HG03469 (cell line): ENCODE results near the gene CWF19L1.
"Not testable (repeated sequence)": the region's sequence is repeated elsewhere in the genome, so short reads cannot be mapped to it uniquely, and the experiment has no call there.

Experiments used
- ATAC-seq: cut with Tn5 transposase; IDR thresholded peaks from one replicate; pipeline ENCODE4 v1.9.1; 2021; ENCODE audit warnings: mild to moderate bottlenecking, moderate library complexity, moderate number of reproducible peaks; ENCODE audit not compliant: unreplicated experiment

CWF19L1 gene

GRCh38 chr10:100267239-100268104 is at the start of gene CWF19L1:
TSS of gene CWF19L1 (minus strand) at chr10:100267638. CDS start at chr10:100267593, 45 bp downstream.
- ATAC-seq = no peak

DNA sequence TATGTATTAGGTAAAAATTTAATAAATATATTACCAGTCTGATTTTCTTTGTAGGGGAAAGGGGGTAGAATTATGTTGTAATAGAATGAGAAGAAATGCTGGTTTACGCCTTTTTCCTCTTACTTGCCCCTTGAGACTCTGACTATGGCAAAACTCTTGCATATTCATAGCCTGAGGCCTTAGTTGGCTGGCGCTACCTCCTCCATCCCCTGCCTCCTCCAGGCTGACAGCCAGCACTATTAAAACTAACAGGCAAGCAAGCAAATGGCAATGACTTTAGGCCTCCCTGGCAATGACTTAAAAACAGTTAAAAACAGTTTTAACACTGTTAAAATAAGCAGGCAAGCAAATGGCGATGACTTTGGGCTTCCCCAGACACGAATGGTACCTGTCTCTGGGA is 48.2 kb upstream of the CWF19L1 start:
- ATAC-seq = no peak

GRCh38 chr10:100311298-100311697 is 43.9 kb upstream of the CWF19L1 start:
- no peak for ATAC-seq

DNA sequence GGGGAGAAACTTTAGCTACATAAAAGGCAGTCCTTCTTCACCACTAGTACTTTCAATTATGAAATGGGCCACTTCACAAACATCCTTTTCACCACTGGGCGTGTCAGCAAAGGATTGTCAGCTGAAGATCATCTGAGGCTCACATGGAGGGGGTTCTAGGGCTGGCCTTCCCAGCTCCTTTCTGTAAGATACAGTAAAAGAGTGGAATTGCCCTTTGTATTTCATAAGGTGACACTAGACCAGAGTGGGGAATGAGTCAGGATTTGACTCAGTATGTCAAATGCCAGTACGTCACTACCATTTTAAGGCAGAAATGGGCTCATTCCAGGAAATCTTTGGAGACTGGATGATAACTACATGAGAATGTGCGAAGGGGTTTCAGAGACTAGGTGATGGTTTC is 40.2 kb upstream of the CWF19L1 start:
- ATAC-seq = no peak

DNA sequence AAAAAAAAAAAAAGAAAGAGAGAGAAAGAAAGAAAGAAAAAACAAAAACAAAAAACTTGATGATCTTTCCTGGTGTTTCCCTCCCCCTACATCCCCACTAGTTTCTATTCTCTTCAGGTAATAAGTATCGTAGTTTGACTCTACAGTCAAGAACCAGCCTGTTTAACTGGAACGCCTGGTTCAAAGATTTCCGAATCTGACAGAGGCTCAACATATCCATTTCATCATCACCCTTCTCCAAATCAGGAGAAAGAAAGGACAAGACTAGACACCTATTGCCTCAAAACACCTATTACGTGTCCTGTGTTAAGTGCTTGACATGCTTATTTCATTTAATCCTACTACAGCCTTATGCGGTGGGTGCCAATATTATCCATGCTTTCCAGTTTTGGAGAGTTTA is 39.4 kb upstream of the CWF19L1 start:
- no peak for ATAC-seq

GRCh38 chr10:100304414-100304813 is 37.0 kb upstream of the CWF19L1 start:
- ATAC-seq = no peak

GRCh38 chr10:100303724-100304319 is 36.4 kb upstream of the CWF19L1 start:
- no peak for ATAC-seq

GRCh38 chr10:100301123-100301522 is 33.7 kb upstream of the CWF19L1 start:
- not testable (repeated sequence) for ATAC-seq

DNA sequence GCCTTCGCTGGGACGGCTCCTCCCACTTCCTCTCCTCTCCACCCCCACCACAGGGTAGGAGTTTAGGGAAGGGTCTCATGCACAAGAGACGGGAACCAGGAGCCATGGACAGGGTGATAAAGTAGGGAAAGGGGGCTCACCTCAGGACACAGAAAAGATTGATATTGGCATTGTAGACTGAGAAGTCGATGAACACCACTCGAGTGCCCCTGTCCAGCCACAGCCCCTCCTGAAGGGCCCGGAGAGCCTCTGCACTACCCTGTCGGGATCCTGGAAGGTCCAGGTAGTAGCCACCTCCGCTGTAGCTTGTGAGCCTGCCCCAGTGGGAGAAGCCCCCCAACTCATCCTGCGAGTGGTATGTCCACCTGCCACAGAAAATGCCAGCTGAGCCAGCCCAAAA is 29.8 kb upstream of the CWF19L1 start:
- ATAC-seq = no peak

DNA sequence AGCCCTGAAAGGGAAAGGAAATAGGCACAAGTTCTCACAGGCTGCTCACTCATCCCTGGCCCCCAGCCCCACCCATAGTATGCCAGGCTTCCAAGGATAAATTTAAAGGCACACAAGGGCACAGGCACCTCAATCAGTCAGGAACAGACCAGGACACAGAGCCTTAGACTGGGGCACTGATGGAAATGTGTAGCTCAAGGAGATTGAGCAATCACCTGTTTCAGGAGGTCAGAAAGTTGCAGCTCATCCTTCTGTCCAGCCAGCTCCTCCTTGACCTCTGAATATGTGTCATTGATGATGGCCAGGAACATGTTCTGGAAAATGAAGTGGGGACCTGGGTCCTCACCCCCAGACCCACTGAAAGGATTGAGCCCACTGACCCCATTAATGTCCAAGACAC is 25.6 kb upstream of the CWF19L1 start:
- ATAC-seq = no peak

DNA sequence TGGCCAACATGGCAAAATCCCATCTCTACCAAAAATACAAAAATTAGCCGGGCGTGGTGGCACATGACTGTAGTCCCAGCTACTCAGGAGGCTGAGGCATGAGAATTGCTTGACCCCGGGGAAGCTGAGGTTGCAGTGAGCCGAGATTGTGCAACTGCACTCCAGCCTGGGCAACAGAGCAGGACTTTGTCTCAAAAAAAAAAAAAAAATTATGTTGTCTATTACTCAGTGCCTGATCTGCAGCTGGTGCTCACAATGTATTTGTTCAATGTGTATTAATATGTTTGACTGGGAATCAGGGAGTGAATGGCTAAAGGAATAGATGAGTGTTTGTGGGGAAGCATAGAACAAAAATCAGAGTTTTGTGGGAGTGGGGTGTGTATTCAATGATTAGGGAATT is 24.9 kb upstream of the CWF19L1 start:
- ATAC-seq = not testable (repeated sequence)

DNA sequence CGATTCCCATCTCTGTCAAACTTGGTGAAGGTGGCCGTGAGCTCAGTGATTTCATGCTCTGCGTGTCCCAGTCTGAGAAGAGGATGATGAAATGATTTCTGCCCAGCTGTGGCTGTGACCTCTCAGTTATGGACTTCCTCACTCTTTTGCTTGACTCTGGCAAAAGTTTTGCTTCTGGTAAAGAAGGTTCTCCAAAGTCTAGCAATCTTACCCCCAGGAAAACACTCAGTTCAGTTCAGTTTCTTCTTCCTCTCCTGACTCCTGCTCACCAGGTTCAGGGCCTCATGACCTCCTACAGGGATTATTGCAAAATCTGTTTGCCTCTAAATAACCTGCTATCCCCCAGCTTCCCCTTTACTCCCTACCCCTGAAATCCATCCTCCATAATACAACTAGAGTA is 23.9 kb upstream of the CWF19L1 start:
- no peak for ATAC-seq

DNA sequence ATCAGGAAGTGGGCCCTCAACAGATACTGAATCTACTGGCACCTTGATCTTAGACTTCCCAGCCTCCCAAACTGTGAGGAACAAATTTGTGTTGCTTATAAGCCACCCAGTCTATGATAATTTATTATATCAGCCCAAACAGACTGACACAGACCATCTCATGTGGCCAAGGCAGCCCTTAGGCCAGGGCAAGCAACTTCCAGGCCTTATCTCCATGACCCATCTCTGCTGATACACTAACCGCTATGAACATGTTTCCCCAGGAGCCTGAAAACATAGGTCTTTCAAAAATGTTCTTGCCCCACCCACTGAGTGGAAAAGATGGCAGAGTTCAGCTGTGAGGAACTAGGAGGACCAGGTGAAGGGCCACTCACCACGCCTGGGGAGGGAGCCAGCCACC is 22.2 kb upstream of the CWF19L1 start:
- no peak for ATAC-seq

DNA sequence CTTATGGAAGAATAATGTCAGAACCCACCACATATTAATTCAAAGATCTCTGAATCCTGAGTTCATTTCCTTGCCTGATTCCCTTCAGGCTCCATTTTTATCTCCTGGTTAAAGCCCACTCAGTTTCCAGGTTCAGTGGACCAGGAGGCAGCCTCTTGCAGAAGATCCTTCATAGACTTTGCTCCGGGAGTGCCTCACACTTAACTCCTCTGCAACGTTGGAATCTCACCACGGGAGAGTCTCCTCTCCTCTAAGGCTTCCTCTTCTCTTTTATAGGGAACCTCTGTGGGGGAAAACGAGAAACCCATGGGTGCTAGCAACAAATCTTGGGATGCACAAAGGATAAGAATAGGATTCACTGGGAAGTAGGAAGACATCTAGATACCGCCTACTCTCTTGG is 20.8 kb upstream of the CWF19L1 start:
- no peak for ATAC-seq

DNA sequence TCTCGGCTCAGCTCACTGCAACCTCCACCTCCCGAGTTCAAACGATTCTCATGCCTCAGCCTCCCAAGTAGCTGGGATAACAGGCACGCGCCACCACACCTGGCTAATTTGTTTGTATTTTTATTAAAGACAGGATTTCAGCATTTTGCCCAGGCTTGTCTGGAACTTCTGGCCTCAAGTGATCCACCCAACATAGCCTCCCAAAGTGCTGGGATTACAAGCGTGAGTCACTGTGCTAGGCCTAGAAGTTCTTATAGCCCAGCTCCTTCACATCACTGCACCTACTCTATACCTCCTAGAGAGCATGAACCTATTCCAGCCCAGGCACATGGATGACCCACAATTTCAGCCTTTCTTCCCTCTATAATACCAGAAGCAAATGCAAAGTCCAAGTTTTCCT is 20.3 kb upstream of the CWF19L1 start:
- no peak for ATAC-seq

DNA sequence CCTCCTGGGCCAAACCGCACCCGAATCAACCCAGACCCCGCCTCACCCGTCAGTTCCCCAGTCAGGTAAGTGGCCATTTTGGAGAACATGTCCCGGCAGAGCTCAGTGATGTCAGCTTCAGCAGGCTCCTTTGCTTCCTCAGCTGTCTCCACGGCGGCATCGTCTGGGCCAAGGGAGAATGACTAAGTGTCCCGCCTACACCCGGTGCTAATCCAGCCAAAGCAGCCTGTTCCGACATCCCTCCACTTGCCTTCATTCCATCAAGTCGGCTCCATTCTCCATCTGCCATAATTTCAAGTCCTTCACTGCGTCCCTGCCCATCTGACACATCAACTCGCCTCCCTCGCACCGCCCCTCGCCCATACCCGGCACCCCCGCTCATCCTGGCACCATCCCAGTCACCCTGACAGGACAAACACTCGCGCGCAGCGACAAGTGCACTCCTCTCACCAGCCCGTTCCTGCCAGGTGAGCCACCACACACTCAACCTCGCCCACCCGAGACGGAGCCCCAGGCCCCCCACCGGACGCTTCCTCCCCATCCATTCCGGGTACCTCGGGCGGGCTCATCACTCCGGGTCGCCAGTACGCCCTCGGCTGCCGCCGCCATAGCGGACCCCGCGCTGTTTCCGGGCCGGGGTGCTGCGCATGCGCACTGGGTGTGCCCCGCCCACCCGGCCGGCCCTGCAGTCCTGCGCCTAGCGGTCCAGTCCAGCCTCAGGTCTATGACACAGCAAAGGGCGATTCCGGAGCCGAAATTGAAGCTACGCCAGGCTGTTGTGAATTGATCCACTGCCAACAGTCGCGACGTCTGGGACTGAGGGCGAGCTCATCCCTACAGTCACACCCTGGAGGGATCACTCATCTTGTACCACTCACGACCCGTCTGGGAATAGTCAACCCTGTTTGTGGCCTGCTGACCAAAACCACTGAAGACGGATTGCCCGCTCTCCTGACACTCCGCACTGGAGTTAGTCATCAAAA is 18.9 kb upstream of the CWF19L1 start, which contains the start of gene BLOC1S2:
Gene BLOC1S2, minus strand, starts transcription at position 630 of the 983 bp plus-strand sequence. Its CDS starts 21 bp downstream, at position 609.
- peak; percentile 64 for ATAC-seq

- ATAC-seq = not testable (repeated sequence)
Measured at GRCh38 chr10:100285326-100285725, 17.9 kb upstream of the CWF19L1 start.

DNA sequence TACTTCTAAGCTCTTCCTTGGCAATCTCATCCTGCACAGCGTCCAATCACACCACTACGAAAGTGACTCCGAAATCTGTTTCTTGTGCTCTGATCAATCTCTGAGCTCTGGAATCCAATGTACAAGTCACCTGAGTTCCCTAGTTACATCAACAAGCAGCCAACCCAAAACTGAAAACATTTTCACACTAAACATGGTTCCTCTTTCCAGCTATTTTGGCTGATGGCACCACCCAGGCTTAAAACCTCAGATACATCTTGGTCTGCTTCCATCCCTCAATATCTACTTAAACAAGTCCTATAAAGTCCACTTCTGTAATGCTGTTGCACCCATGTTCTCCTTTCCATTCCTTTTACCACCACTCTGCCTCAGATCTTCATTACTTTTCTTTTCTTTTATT is 15.5 kb upstream of the CWF19L1 start:
- ATAC-seq = no peak

DNA sequence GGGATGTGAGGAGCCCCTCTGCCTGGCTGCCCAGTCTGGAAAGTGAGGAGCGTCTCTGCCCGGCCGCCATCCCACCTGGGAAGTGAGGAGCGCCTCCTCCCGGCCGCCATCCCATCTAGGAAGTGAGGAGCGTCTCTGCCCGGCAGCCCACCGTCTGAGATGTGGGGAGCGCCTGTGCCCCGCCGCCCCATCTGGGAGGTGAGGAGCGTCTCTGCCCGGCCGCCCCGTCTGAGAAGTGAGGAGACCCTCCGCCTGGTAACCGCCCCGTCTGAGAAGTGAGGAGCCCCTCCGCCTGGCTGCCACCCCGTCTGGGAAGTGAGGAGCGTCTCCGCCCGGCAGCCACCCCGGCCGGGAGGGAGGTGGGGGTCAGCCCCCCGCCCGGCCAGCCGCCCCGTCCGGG is 9.5 kb upstream of the CWF19L1 start:
- ATAC-seq = not testable (repeated sequence)

DNA sequence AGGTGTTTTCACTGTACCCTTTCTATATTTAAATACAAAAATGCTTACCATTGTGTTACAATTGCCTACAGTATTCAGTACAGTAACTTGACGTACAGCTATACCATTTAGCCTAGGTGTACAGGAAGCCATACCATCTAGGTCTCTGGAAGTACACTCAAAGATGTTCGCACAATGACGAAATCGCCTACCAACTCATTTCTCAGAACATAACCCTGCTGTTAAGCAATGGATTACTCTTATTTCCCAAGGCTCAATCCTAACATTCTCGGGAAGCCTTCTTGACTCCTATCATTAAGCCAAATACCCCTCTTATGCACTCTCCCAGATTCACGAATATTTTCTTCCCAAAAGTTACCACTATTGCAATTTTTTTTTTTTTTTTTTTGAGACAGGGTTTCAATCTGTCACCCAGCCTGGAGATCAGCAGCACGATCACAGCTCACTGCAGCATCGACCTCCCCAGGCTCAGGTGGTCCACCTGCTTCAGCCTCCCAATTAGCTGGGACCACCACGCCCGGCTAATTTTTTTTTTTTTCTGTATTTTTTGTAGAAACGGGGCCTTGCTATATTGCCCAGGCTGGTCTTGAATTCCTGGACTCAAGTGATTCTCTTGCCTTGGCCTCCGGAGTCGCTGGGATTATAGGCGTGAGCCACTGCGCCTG is 1.5 kb downstream of the CWF19L1 start:
- no peak for ATAC-seq

DNA sequence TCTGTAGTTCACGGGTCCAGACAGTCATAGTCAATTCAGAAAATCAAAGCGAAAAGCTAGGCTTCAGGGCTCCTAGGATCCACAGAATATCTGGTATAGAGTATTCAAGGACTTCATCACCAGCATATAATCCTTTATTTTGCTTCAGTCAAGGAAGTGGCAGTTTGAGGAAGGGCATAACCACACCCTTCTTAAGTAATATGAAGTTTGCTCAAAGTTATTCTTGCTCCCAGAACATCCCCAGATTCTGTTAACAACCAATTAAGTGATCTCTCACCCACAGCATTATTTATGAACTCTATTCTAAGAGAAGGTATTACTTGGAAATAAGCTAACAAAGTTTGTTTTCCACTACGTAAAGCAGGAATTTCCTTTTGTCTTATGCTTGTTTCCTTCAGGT is 13.2 kb downstream of the CWF19L1 start:
- ATAC-seq = no peak
